ENCODE data around the gene DYNLL2.
"Not testable (repeated sequence)": the region's sequence is repeated elsewhere in the genome, so short reads cannot be mapped to it uniquely, and the experiment has no call there.

Gene DYNLL2

DNA sequence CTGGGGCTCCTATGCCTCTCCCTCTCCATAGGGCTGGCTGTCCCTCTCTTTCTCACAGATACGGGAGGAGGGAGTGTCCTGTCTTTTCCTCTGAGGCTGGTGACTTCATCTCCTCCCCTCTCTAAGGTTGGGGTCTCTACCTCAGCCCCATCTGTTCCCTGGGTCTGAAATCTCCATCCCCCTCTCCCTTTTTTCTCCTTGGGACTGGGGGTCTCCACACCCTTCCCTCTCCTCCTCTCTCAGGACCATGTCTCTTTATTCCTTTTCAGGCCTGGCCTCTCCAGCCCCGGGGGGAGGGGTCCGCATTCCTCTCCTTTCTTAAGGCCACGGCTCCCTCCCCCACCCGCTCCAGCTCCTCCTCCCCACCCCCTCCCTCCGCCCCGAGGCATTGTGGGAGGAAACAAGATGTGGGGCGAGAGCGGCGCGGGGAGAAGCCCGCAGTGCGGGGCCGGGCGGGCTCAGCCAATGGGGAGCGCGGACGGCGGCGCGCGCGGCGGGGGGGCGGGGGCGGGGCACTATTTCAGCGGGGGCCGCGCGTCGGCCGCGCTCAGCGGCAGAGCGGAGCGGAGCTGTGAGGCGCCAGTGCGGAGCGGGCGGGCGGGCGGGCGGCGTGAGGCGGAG, at the start of gene DYNLL2:
Gene DYNLL2, plus strand, starts transcription at position 550 of the 621 bp plus-strand sequence. CDS start 3,672 bp downstream, outside the sequence.
- TF ChIP-seq, protein P1, sequence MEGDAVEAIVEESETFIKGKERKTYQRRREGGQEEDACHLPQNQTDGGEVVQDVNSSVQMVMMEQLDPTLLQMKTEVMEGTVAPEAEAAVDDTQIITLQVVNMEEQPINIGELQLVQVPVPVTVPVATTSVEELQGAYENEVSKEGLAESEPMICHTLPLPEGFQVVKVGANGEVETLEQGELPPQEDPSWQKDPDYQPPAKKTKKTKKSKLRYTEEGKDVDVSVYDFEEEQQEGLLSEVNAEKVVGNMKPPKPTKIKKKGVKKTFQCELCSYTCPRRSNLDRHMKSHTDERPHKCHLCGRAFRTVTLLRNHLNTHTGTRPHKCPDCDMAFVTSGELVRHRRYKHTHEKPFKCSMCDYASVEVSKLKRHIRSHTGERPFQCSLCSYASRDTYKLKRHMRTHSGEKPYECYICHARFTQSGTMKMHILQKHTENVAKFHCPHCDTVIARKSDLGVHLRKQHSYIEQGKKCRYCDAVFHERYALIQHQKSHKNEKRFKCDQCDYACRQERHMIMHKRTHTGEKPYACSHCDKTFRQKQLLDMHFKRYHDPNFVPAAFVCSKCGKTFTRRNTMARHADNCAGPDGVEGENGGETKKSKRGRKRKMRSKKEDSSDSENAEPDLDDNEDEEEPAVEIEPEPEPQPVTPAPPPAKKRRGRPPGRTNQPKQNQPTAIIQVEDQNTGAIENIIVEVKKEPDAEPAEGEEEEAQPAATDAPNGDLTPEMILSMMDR (IDR thresholded peaks at IDR 0.05; ENCODE audit: low read depth, low read length), result no peak
- Histone ChIP-seq H3K27me3 (ENCODE audit: insufficient read depth, low read depth, severe bottlenecking) (no peaks in the 10 kb centered on the region), H3K4me3 (ENCODE audit: low read depth, low read length) (peak within 1 kb of the TSS; percentile 85)

DNA sequence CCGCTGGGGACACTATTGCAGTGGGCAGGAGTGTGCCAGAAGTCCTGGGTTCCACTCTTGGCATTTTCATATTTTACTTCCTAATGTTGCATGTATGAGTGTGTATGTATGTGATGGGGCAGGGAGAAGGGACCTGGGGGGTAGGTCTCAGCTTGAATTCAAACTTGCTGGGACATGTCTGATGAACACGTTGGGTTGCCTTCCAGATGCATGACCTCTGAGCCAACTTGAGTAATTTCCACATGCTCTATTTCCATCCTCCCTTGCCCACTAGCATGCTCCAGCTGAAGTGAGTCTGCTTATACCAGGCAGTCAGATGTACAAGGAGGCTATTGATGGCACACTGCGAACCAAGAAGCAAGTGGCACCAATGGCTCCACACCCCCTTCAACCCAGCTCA, 43.2 kb upstream of the DYNLL2 start:
- TF ChIP-seq, protein P1 (IDR thresholded peaks at IDR 0.05; ENCODE audit: low read depth, low read length), result no peak
- H3K9me3 ChIP-seq (ENCODE audit: severe bottlenecking), result peaks cover 4% of the 10 kb centered on the region
- no peak for DNase-seq
- H3K27me3 ChIP-seq (ENCODE audit: insufficient read depth, low read depth, severe bottlenecking), result no peaks in the 10 kb centered on the region
- H3K4me3 ChIP-seq (ENCODE audit: low read depth, low read length), result no peak overlapping the region
- H3K27ac ChIP-seq, result no peak overlapping the region
- H3K36me3 ChIP-seq, result no peaks in the 10 kb centered on the region

More for the DNA sequence above, at the start of gene DYNLL2:
- peak; percentile 99 for DNase-seq
- peak within 1 kb of the TSS; percentile 95 for H3K27ac ChIP-seq
- H3K9me3 ChIP-seq (ENCODE audit: severe bottlenecking), result no peaks in the 10 kb centered on the region
- peaks cover 35% of the 10 kb centered on the region for H3K36me3 ChIP-seq

- Histone ChIP-seq H3K36me3 (no peaks in the 10 kb centered on the region), H3K27me3 (ENCODE audit: insufficient read depth, low read depth, severe bottlenecking) (no peaks in the 10 kb centered on the region), H3K4me3 (ENCODE audit: low read depth, low read length) (no peak overlapping the region), H3K9me3 (ENCODE audit: severe bottlenecking) (peaks cover 4% of the 10 kb centered on the region), H3K27ac (no peak overlapping the region)
- TF ChIP-seq, protein P1 (IDR thresholded peaks at IDR 0.05; ENCODE audit: low read depth, low read length), result no peak
- no peak for DNase-seq
These were observed 42.8 kb upstream of the DYNLL2 start for GRCh38 chr17:58040386-58040785.

DNA sequence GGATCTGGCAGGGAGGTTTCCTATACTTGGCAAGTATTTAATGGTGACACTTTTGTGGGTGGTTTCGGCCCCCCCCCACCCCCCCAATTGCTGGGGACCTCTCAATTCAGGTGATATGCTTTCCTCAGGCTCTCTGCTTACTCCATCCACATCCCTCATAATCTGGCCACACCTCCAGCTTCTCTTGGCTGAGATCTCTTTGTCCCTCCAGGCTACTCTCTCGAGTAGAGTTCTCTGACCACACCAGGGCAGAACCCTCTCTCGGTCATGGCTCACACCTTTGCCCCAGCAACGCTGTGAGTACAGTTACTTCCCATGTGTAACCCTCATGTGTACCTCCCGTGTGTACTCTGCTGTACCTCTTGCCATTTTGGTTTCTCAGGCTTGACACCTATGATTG, 42.1 kb upstream of the DYNLL2 start:
- Histone ChIP-seq H3K27me3 (ENCODE audit: insufficient read depth, low read depth, severe bottlenecking) (no peaks in the 10 kb centered on the region), H3K27ac (no peak overlapping the region), H3K9me3 (ENCODE audit: severe bottlenecking) (peaks cover 4% of the 10 kb centered on the region), H3K4me3 (ENCODE audit: low read depth, low read length) (no peak overlapping the region), H3K36me3 (no peaks in the 10 kb centered on the region)
- TF ChIP-seq, protein P1 (IDR thresholded peaks at IDR 0.05; ENCODE audit: low read depth, low read length), result no peak
- no peak for DNase-seq

- H3K27me3 ChIP-seq (ENCODE audit: insufficient read depth, low read depth, severe bottlenecking), result no peaks in the 10 kb centered on the region
- TF ChIP-seq, protein P1 (IDR thresholded peaks at IDR 0.05; ENCODE audit: low read depth, low read length), result no peak
- H3K4me3 ChIP-seq (ENCODE audit: low read depth, low read length), result no peak overlapping the region
- no peaks in the 10 kb centered on the region for H3K36me3 ChIP-seq
- no peak for DNase-seq
- peaks cover 4% of the 10 kb centered on the region for H3K9me3 ChIP-seq (ENCODE audit: severe bottlenecking)
- no peak overlapping the region for H3K27ac ChIP-seq
These were observed 39.7 kb upstream of the DYNLL2 start for GRCh38 chr17:58043221-58044181.

GRCh38 chr17:58044256-58044655, 39.0 kb upstream of the DYNLL2 start:
- H3K36me3 ChIP-seq; H3K4me3 ChIP-seq (ENCODE audit: low read depth, low read length); H3K27me3 ChIP-seq (ENCODE audit: insufficient read depth, low read depth, severe bottlenecking); DNase-seq; H3K27ac ChIP-seq; H3K9me3 ChIP-seq (ENCODE audit: severe bottlenecking): not testable (repeated sequence)

All from WERI-Rb-1 (cell line).